Renal cortex interstitium (tissue), 15 donors: ENCODE measurements around the gene CCDC83. TPM values are rescaled to one million over a fixed set of nuclear protein-coding genes. Genes with fewer than 3 reads are reported as not detected.

ENCODE experiments used
- DNase-seq, 11 donors: peaks; one replicate each; pipeline ENCODE4 v3.0.0-alpha.2; 2013; ENCODE audit warnings: low read depth in 9 of 11, low spot score in 4 of 11; ENCODE audit errors: extremely low read depth in 1 of 11
- long read RNA-seq, 16 experiments: transcript quantifications; one replicate each; lab custom pipeline, GENCODE V29; 2026
- polyA plus RNA-seq, 3 donors: library from polyadenylated mRNA; unstranded; fragments of 120-200 nt; gene quantifications; one replicate each; pipeline ENCODE4 v1.2.1, GENCODE V29; 2013; ENCODE audit not compliant: insufficient read length in 3 of 3

The CCDC83 gene
- under 1 TPM in 2 of 3 donors, not detected in 1; 0.06 to 0.12 TPM for polyA plus RNA-seq
- long read RNA-seq, donor 1 = 0 reads
- long read RNA-seq, donor 2 = 0 reads
- long read RNA-seq, donor 3, partial matches to known transcripts = 33 of 49 reads
- long read RNA-seq, donor 3, other reads (novel, unspliced or antisense) = 16 of 49 reads
- long read RNA-seq, donor 4 = 0 reads
- long read RNA-seq, donor 5 = 0 reads
- long read RNA-seq, donor 6 = 0 reads
- long read RNA-seq, donor 7 = 0 reads
- long read RNA-seq, donor 8 = 0 reads
- long read RNA-seq, donor 9 = 0 reads
- long read RNA-seq, donor 10 = 0 reads
- long read RNA-seq, donor 11 = 0 reads
- long read RNA-seq, donor 12 = 0 reads
- long read RNA-seq, donor 13 = 0 reads
- long read RNA-seq, donor 14 = 0 reads
- long read RNA-seq, donor 15 = 0 reads
- long read RNA-seq, donor 16 = 0 reads

DNA sequence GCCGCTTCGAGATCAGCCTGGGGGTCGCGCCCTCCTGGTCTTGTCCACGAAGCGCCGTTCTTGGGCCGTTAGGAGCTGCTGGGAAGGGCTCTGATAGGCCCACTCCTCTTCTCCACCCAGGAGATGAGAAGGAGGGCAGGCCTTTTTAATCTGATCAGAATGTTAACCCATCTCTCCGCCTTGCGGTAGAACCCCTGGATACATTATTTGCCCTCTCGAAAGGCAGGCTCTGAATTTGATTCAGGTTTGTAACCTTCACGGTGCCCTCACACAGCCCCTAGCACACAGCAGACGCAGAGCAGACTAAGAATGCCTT, at the start of gene CCDC83:
TSS of gene CCDC83 (plus strand) at position 43 of the 316 bp plus-strand sequence. CDS start 9,741 bp downstream, outside the sequence.
- DNase-seq = peak in 1 of 11 donors; percentile 3

DNA sequence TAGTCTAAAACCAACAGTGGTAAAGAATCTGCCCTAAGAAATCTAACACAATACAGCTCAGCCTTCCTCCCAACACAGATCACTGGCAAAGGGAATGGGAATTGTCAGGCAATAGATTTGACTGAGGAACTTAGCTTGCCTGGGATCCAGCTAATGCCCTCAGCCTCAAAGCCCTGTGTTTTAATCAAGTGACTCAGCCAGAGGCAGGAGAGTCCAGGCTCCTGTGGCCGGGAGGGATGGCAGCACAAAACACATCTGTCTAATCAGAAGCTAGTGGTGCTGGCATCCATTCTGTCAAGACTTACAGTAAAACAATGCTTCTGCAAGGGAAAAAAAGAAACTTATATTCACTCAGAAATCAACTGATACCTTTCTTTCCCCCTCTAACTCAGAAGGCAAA, 49.8 kb upstream of the CCDC83 start:
- no peak for DNase-seq

GRCh38 chr11:85806016-85806415, 49.2 kb upstream of the CCDC83 start:
- DNase-seq = no peak

GRCh38 chr11:85806876-85807275, 48.3 kb upstream of the CCDC83 start:
- DNase-seq = no peak

DNA sequence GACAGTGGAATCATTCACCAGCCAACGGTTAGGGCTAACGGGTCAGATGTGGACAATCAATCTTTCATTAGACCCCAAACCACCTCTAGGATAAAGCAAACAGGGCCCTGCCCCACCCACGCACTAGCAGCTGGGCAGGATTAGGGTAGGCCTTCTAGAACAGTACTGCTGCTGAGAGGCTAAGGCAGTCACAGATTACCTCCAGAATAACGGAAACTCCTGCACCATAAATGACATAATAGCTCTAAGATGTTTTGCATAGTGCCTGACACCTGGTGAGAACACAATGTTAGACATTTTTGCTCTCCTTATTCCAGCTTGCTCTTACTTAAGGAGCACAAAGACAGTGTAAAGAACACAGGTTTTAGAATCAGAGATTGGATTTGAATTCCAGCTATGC, 46.0 kb upstream of the CCDC83 start:
- no peak for DNase-seq

DNA sequence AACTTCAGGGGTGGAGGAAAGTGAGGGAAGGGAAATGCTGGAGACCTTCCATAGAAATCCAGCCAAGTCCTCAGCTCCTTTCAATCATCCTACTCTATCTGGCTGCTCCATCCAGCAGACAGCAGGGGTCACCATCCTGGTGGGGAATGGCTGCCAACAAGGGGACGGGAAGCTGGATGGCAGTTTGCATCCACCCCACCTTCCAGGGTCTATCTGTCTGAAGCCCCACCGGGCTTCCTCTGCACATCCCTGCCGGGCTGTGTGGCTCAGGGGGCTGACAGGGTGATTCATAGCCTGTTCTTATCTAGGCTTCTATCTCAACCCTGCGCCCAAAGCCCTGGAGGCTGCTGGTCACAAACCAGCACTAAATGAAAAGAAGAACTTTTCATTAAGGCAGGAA, 45.3 kb upstream of the CCDC83 start:
- DNase-seq = peak in 1 of 11 donors; percentile 24

GRCh38 chr11:85810521-85810870, 44.7 kb upstream of the CCDC83 start:
- DNase-seq = no peak

GRCh38 chr11:85810871-85811611, 44.1 kb upstream of the CCDC83 start, which contains the start of gene SYTL2:
Gene SYTL2, minus strand, starts transcription at chr11:85811141. Its CDS starts 53,416 bp downstream, at chr11:85757725.
- peak in 7 of 11 donors; percentile 47 to 60 (median 57) for DNase-seq

- no peak for DNase-seq
These were observed 43.6 kb upstream of the CCDC83 start for GRCh38 chr11:85811624-85812023.

DNA sequence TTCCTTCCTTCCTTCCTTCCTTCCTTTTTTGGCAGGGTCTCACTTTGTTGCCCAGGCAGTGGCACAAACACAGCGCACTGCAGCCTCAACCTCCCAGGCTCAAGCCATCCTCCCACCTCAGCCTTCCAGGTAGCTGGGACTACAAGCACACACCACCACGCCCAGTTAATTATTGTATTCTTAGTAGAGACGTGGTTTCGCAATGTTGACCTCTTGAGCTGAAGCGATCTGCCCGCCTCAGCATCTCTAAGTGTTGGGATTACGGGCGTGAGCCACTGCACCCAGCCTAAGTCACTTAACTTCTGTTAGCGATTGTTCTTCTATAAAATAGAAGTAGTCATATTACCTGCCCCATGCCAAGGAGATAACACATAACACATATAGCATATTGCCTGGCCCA, 41.5 kb upstream of the CCDC83 start:
- DNase-seq = no peak

DNA sequence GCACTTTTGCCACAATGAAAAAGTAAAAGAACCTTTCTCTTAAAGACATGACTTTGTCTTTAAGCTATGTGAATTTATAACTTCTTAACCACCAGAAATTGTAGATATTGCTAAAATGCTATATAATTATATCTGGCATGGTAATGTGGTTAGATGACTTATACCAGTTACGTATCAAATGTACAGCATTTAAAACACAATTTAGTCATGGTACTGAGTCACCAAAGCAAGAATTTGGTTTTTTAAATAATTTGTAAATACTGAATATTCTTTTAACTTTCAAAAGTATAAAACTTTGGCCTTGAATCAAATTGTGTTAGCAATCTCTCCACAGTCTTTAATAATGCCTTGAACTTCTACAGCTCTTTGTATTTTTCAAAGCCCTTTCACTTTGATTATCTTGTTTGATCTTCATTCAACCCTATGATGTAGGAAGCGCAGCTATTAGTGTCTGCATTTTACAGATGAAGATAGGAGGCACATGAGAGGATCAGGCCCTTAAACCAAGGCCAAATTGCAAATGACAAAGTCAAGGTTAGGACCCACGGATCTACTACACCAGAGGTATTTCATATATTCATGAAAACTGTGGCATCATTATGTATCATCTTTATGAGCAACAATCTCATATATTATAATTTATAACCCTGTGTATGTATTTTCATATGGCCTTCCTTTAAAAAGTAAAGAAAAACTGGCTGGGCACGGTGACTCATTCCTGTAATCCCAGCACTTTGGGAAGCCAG, 39.8 kb upstream of the CCDC83 start:
- DNase-seq = no peak

DNA sequence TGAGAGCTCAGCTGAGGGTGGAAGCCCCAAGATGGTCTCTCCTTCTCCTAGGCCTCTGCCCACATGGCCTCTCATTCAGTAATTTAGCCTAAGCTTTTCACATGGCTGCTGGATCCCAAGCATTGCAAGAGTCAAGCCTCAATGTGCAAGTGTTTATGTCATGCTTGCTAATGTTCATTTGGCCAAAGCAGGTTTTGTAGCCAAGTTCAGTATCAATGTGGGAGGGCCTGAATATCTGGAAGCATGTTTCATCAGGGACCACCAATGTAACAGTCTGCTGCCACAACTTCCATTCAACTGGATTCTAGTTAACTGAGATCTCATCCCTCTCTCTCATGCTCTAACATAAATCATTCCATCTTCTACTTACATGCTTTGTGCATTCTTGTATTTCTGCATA, 35.7 kb upstream of the CCDC83 start:
- DNase-seq = no peak

GRCh38 chr11:85821636-85822035, 33.5 kb upstream of the CCDC83 start:
- DNase-seq = no peak

DNA sequence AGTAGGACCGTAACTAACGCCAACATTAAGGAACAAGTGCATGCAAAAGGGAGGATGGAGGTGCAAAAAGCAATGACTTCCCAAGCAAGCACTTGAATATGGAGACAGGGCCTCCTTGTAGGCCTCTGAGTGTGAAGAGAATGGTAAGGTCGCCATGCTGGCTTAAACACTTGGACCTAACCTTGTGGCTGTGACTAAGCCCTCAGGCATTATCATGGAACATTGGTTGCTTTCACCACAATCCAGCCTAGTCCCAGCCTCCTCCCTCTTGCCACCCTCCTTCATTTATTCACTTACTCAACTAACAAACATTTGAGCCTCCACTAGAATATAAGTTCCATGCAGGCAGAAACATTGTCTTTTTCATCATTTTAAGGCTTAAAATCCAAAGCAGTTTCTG, 32.4 kb upstream of the CCDC83 start:
- no peak for DNase-seq

DNA sequence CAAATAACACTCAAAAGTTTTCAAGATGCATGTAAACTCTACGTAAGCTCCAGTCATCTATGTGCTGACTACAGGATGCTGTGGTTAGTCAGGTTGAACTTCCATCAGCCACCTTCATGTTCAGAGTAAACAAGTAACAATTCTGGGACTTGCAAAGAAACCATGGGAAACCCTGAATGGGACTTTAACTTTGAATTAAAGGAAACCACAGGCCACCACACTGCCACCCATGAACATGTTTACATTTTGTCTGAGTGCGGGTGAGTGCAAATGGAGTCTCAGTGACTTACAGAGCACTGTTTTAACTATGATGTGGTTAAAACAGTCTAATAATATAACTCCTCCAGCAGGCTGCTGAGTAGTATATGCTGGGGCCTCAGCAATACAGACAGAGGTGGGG, 31.4 kb upstream of the CCDC83 start:
- no peak for DNase-seq

GRCh38 chr11:85825616-85826015, 29.6 kb upstream of the CCDC83 start:
- no peak for DNase-seq

DNA sequence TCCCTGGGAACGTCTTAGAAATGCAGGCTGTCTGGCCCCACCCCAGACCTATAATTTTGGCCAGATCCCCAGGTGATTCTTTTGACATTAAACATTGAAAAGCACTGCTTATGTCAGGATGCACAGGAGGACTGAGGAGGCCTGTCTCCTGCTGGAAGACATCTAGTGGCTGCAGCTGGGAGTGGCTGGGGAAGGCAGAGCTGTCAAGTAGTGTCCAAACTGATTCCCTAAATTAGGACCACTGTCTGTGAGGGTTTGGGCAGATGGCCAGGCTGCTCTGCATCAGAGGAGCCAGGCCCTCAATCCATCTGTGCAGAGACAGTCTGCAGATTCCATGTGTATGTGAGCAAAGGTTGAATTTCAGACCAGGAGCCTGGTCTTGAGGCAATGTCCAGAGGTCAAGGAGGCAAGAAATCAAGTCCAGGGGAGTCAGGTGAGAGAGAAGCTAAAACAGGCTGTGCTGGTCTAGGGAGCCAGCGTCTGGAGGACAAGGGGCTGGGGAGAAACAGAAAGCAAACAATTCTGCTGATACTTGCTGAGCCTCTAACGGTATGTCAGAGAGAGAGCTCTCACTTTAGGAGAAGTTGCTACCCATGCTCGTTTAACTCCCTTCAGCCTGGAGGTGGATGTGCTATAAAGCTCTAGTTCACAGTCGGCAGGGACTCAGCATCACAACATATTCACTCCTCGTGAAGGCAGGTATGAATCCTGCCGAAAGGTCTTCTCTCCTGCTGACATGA, 28.9 kb upstream of the CCDC83 start:
- peak in 1 of 11 donors; percentile 22 for DNase-seq

- DNase-seq = peak in 2 of 11 donors; percentile 37 to 43
These were observed 27.2 kb upstream of the CCDC83 start for GRCh38 chr11:85827748-85828639.
